ENCODE results near the gene THSD4.

THSD4 gene

DNA sequence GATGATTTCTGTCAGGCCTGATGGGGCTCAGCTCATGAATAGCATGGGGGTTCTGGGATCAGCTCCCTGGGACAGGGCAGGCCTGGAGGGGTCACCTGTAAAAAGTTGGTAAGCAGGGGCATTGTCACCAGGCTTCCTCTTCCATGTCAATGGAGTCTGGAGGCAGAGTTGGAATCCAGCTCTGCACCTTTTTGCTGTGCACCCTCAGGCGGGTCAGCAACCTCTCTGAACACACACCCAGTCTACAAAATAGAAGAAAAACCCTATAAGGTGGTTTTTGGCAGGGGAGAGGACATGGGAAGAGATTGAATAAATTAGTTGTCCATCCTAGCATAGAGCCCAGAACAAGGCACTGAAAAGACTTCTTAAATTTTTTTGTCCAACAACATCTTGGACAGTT lies 617.9 kb downstream of the THSD4 start:
- no peak for DNase-seq (ENCODE audit: low read depth)
- no peak for TF ChIP-seq CTCF (conservative IDR thresholded peaks at IDR 0.05; ENCODE audit: low read depth, low read length)
- H3K4me3 ChIP-seq (ENCODE audit: low read length) = no peak overlapping the region

GRCh38 chr15:71734709-71735384 lies 619.6 kb downstream of the THSD4 start:
- TF ChIP-seq CTCF (conservative IDR thresholded peaks at IDR 0.05; ENCODE audit: low read depth, low read length) = no peak
- DNase-seq (ENCODE audit: low read depth) = no peak
- H3K4me3 ChIP-seq (ENCODE audit: low read length) = no peak overlapping the region

GRCh38 chr15:71735385-71735757 lies 620.1 kb downstream of the THSD4 start:
- no peak for DNase-seq (ENCODE audit: low read depth)
- no peak overlapping the region for H3K4me3 ChIP-seq (ENCODE audit: low read length)
- no peak for TF ChIP-seq CTCF (conservative IDR thresholded peaks at IDR 0.05; ENCODE audit: low read depth, low read length)

- DNase-seq (ENCODE audit: low read depth) = no peak
- H3K4me3 ChIP-seq (ENCODE audit: low read length) = no peak overlapping the region
- TF ChIP-seq CTCF (conservative IDR thresholded peaks at IDR 0.05; ENCODE audit: low read depth, low read length) = no peak
Measured at GRCh38 chr15:71736286-71736947, 621.1 kb downstream of the THSD4 start.

- DNase-seq (ENCODE audit: low read depth) = no peak
- no peak overlapping the region for H3K4me3 ChIP-seq (ENCODE audit: low read length)
- TF ChIP-seq CTCF (conservative IDR thresholded peaks at IDR 0.05; ENCODE audit: low read depth, low read length) = no peak
Measured at GRCh38 chr15:71737761-71738160, 622.5 kb downstream of the THSD4 start.

- no peak for TF ChIP-seq CTCF (conservative IDR thresholded peaks at IDR 0.05; ENCODE audit: low read depth, low read length)
Measured at GRCh38 chr15:71739355-71739754, 624.1 kb downstream of the THSD4 start.

GRCh38 chr15:71742964-71743363 lies 627.7 kb downstream of the THSD4 start:
- H3K4me3 ChIP-seq (ENCODE audit: low read length) = no peak overlapping the region
- no peak for TF ChIP-seq CTCF (conservative IDR thresholded peaks at IDR 0.05; ENCODE audit: low read depth, low read length)
- DNase-seq (ENCODE audit: low read depth) = no peak

More at GRCh38 chr15:71739355-71739754, 624.1 kb downstream of the THSD4 start:
- H3K4me3 ChIP-seq (ENCODE audit: low read length) = no peak overlapping the region
- DNase-seq (ENCODE audit: low read depth) = no peak

All from retinal pigment epithelial cell (primary cell).